Measurements from ENCODE around the gene OR6J1.
"Not testable (repeated sequence)": the region's sequence is repeated elsewhere in the genome, so short reads cannot be mapped to it uniquely, and the experiment has no call there.

Gene OR6J1

GRCh38 chr14:22626590-22626989 is 17.6 kb downstream of the OR6J1 start:
- TF ChIP-seq CTCF (IDR thresholded peaks at IDR 0.05; ENCODE audit: insufficient read depth, low read length) (no peak), REST (IDR thresholded peaks at IDR 0.05; ENCODE audit: insufficient replicate concordance, low read depth) (no peak)
- DNase-seq (ENCODE audit: low read depth in 1 of 2, low spot score in 1 of 2): no peak
- no peaks in the 10 kb centered on the region for H3K27me3 ChIP-seq (ENCODE audit: insufficient read depth, poor library complexity, severe bottlenecking)
- H3K27ac ChIP-seq (replicated peaks): no peak overlapping the region
- H3K4me3 ChIP-seq (replicated peaks; ENCODE audit: insufficient read depth, low read length): no peak overlapping the region

- no peak for TF ChIP-seq CTCF (IDR thresholded peaks at IDR 0.05; ENCODE audit: insufficient read depth, low read length)
- TF ChIP-seq REST (IDR thresholded peaks at IDR 0.05; ENCODE audit: insufficient replicate concordance, low read depth): no peak
- TF ChIP-seq POLR2AphosphoS5 (IDR thresholded peaks at IDR 0.05; ENCODE audit: low read depth): no peak
- TF ChIP-seq GABPA (IDR thresholded peaks at IDR 0.05; ENCODE audit: low read depth): no peak
- no peak for TF ChIP-seq SPI1 (IDR thresholded peaks at IDR 0.05; ENCODE audit: borderline replicate concordance, low read depth)
- Histone ChIP-seq H3K27ac (replicated peaks) (no peak overlapping the region), H3K27me3 (ENCODE audit: insufficient read depth, poor library complexity, severe bottlenecking) (no peaks in the 10 kb centered on the region), H3K4me3 (replicated peaks; ENCODE audit: insufficient read depth, low read length) (no peak overlapping the region)
- DNase-seq (ENCODE audit: low read depth in 1 of 2, low spot score in 1 of 2): no peak
These were observed 21.1 kb downstream of the OR6J1 start for GRCh38 chr14:22623047-22623446.

DNA sequence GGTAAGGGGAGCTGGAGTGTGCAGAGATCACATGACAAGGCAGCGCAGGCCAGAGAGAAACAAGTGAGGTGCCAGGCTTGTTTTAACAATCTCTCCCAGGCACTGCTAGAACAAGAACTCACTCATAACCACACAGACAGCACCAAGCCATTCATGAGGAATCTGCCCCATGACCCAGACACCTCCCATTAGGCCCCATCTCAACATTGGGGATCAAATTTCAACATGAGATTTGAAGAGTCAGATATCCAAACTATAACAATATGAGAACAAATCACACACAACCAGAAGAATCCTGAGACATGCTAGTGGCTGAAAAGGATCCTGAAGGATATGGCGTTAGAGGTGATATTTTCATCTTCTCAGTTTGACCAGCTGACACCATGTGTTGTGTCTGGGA is 21.9 kb downstream of the OR6J1 start:
- no peak for TF ChIP-seq POLR2AphosphoS5 (IDR thresholded peaks at IDR 0.05; ENCODE audit: low read depth)
- no peak for TF ChIP-seq SPI1 (IDR thresholded peaks at IDR 0.05; ENCODE audit: borderline replicate concordance, low read depth)
- TF ChIP-seq REST (IDR thresholded peaks at IDR 0.05; ENCODE audit: insufficient replicate concordance, low read depth): no peak
- no peak for TF ChIP-seq GABPA (IDR thresholded peaks at IDR 0.05; ENCODE audit: low read depth)
- TF ChIP-seq CTCF (IDR thresholded peaks at IDR 0.05; ENCODE audit: insufficient read depth, low read length): no peak
- Histone ChIP-seq H3K4me3 (replicated peaks; ENCODE audit: insufficient read depth, low read length) (no peak overlapping the region), H3K27ac (replicated peaks) (no peak overlapping the region), H3K27me3 (ENCODE audit: insufficient read depth, poor library complexity, severe bottlenecking) (no peaks in the 10 kb centered on the region)
- no peak for DNase-seq (ENCODE audit: low read depth in 1 of 2, low spot score in 1 of 2)

DNA sequence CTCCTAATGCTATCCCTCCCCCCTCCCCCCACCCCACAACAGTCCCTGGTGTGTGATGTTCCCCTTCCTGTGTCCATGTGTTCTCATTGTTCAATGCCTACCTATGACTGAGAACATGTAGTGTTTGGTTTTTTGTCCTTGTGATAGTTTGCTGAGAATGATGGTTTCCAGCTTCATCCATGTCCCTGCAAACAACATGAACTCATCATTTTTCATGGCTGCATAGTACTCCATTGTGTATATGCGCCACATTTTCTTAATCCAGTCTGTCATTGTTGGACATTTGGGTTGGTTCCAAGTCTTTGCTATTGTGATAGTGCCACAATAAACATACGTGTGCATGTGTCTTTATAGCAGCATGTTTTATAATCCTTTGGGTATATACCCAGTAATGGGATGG is 28.4 kb downstream of the OR6J1 start:
- DNase-seq (ENCODE audit: low read depth in 1 of 2, low spot score in 1 of 2); H3K27me3 ChIP-seq (ENCODE audit: insufficient read depth, poor library complexity, severe bottlenecking); H3K27ac ChIP-seq (replicated peaks); H3K4me3 ChIP-seq (replicated peaks; ENCODE audit: insufficient read depth, low read length): not testable (repeated sequence)

Measured in HL-60 (cell line).